ENCODE measurements around the gene EPAS1. TPM values are rescaled to one million over a fixed set of nuclear protein-coding genes. Genes with fewer than 3 reads are reported as not detected.

Gene EPAS1
- total RNA-seq, 1 donor from 2014 or later = 0.47 TPM

- ChIA-PET POLR2A (no interaction called here), CTCF (interaction anchor here (0.6 kb wide), 1 partner anchor 254 kb away, joined by 3 read pairs; no protein-coding TSS in a partner anchor)
- intact Hi-C loops (cut with micrococcal nuclease) = no loop called here
- DNase-seq (no peak), ATAC-seq (ENCODE audit: low read depth) (no peak)
- no peaks in the 10 kb centered on the region for H3K4me1 Mint-ChIP-seq
- H3K27me3 Mint-ChIP-seq = peaks cover 10% of the 10 kb centered on the region
- TF ChIP-seq, protein P1, sequence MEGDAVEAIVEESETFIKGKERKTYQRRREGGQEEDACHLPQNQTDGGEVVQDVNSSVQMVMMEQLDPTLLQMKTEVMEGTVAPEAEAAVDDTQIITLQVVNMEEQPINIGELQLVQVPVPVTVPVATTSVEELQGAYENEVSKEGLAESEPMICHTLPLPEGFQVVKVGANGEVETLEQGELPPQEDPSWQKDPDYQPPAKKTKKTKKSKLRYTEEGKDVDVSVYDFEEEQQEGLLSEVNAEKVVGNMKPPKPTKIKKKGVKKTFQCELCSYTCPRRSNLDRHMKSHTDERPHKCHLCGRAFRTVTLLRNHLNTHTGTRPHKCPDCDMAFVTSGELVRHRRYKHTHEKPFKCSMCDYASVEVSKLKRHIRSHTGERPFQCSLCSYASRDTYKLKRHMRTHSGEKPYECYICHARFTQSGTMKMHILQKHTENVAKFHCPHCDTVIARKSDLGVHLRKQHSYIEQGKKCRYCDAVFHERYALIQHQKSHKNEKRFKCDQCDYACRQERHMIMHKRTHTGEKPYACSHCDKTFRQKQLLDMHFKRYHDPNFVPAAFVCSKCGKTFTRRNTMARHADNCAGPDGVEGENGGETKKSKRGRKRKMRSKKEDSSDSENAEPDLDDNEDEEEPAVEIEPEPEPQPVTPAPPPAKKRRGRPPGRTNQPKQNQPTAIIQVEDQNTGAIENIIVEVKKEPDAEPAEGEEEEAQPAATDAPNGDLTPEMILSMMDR (IDR thresholded peaks at IDR 0.05) = no peak
- no peaks in the 10 kb centered on the region for H3K9me3 Mint-ChIP-seq
- no peaks in the 10 kb centered on the region for H3K36me3 Mint-ChIP-seq (ENCODE audit: low read depth)
- H3K4me3 Mint-ChIP-seq = no peak overlapping the region
- H3K27ac Mint-ChIP-seq = no peak overlapping the region
Measured at GRCh38 chr2:46317094-46317486, 19.9 kb downstream of the EPAS1 start.

- no peaks in the 10 kb centered on the region for H3K4me1 Mint-ChIP-seq
- peaks cover 10% of the 10 kb centered on the region for H3K27me3 Mint-ChIP-seq
- no peak for DNase-seq
- ChIA-PET CTCF (interaction anchor here (1.1 kb wide), 2 partner anchors 9 to 47 kb away, joined by 3 read pairs; no protein-coding TSS in a partner anchor), POLR2A (no interaction called here)
- no peak overlapping the region for H3K4me3 Mint-ChIP-seq
- no peaks in the 10 kb centered on the region for H3K36me3 Mint-ChIP-seq (ENCODE audit: low read depth)
- intact Hi-C loops (cut with micrococcal nuclease) = no loop called here
- no peak overlapping the region for H3K27ac Mint-ChIP-seq
- ATAC-seq (ENCODE audit: low read depth) = no peak
- H3K9me3 Mint-ChIP-seq = no peaks in the 10 kb centered on the region
- TF ChIP-seq, protein P1 (IDR thresholded peaks at IDR 0.05) = no peak
Measured at GRCh38 chr2:46318579-46319460, 21.6 kb downstream of the EPAS1 start.

GRCh38 chr2:46319711-46320110 is 22.5 kb downstream of the EPAS1 start:
- CTCF ChIA-PET = interaction anchor here (1.1 kb wide), 1 partner anchor 46 kb away, joined by 3 read pairs; no protein-coding TSS in a partner anchor
- no peak for DNase-seq
- no peaks in the 10 kb centered on the region for H3K4me1 Mint-ChIP-seq
- H3K9me3 Mint-ChIP-seq = no peaks in the 10 kb centered on the region
- POLR2A ChIA-PET = no interaction called here
- H3K27ac Mint-ChIP-seq = no peak overlapping the region
- intact Hi-C loops (cut with micrococcal nuclease) = no loop called here
- ATAC-seq (ENCODE audit: low read depth) = no peak
- H3K4me3 Mint-ChIP-seq = no peak overlapping the region
- H3K27me3 Mint-ChIP-seq = peaks cover 8% of the 10 kb centered on the region
- no peaks in the 10 kb centered on the region for H3K36me3 Mint-ChIP-seq (ENCODE audit: low read depth)
- TF ChIP-seq, protein P1 (IDR thresholded peaks at IDR 0.05) = no peak

GRCh38 chr2:46320141-46320567 is 22.9 kb downstream of the EPAS1 start:
- Mint-ChIP-seq H3K9me3 (no peaks in the 10 kb centered on the region), H3K4me3 (no peak overlapping the region), H3K4me1 (no peaks in the 10 kb centered on the region), H3K27ac (no peak overlapping the region), H3K27me3 (peaks cover 5% of the 10 kb centered on the region), H3K36me3 (ENCODE audit: low read depth) (no peaks in the 10 kb centered on the region)
- CTCF ChIA-PET = interaction anchor here (1.1 kb wide), 1 partner anchor 45 kb away, joined by 3 read pairs; no protein-coding TSS in a partner anchor
- intact Hi-C loops (cut with micrococcal nuclease) = no loop called here
- DNase-seq (no peak), ATAC-seq (ENCODE audit: low read depth) (no peak)
- TF ChIP-seq, protein P1 (IDR thresholded peaks at IDR 0.05) = no peak
- POLR2A ChIA-PET = no interaction called here

- TF ChIP-seq, protein P1 (IDR thresholded peaks at IDR 0.05) = no peak
- POLR2A ChIA-PET = no interaction called here
- CTCF ChIA-PET = no interaction called here
- ATAC-seq (ENCODE audit: low read depth) (no peak), DNase-seq (no peak)
- Mint-ChIP-seq H3K27ac (no peak overlapping the region), H3K36me3 (ENCODE audit: low read depth) (no peaks in the 10 kb centered on the region), H3K9me3 (no peaks in the 10 kb centered on the region), H3K4me3 (no peak overlapping the region), H3K27me3 (peaks cover 15% of the 10 kb centered on the region), H3K4me1 (no peaks in the 10 kb centered on the region)
- intact Hi-C loops (cut with micrococcal nuclease) = no loop called here
Measured at GRCh38 chr2:46323730-46324129, 26.5 kb downstream of the EPAS1 start.

Data from activated B cell treated with CpG ODN at 0.5 μM for 24 hours (primary cell).